Stimulated activated CD8-positive, alpha-beta memory T cell treated with anti-CD3 and anti-CD28 coated beads, Interleukin-4, amount 100 ng/mL, for 24 hours (primary cell): ENCODE data around the gene CALCR.
"Not testable (repeated sequence)": the region's sequence is repeated elsewhere in the genome, so short reads cannot be mapped to it uniquely, and the experiment has no call there.

Experiments
- DNase-seq: peaks from one replicate; pipeline ENCODE4 v3.0.0-alpha.2; 2020; ENCODE audit warnings: low read depth

The CALCR gene

GRCh38 chr7:93574646-93575554, at the start of gene CALCR:
Gene CALCR (minus strand): TSS chr7:93574724. CDS start chr7:93486981, 87,743 bp downstream.
- DNase-seq, result no peak

GRCh38 chr7:93623816-93624215, 49.3 kb upstream of the CALCR start:
- DNase-seq, result no peak

DNA sequence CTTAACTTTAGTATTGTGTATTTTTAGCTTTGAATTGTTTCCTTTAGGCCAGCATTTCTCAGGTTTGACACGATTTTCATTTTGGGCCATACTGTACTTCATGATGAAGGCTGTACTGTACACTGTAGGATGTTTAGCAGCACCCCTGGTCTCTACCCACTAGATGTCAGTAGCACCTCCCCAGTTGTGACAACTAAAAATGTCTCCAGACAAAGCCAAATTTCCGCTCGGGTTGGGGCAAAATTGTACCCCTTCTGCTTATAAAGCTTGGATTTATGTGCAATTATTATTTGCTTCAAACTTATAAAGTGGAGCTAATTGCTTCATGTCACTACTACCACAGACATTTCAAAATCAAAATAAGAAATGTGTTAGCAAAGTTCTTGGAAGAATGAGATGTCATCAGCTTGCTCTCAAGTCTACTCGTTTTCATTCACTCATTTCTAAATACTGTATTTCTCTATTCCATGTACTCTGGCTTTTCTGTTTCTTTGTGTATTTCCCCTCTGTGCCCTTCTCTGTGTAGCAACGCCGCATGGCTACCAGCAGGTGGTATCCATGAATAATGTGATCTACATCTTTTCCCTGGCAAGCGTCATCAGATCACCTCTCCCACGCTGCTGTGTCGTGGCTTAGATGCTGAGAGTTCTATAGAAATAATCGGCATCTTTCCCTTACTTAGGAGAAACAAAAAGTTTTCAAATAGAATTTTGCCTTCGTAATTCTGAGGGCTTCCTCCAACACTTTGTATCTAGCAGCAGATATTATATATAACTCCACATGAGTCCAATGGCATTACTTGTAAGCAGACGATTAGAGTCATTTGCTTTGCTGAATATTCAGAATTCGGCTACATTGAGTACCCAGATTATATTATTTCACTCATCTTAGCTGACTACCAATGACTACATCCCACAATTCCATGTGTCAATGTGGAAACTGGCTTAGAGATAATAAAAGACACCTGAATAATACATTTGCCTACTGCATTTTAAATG, 47.8 kb upstream of the CALCR start:
- DNase-seq, result no peak

GRCh38 chr7:93620864-93621263, 46.3 kb upstream of the CALCR start:
- DNase-seq, result no peak

GRCh38 chr7:93620057-93620456, 45.5 kb upstream of the CALCR start:
- no peak for DNase-seq

GRCh38 chr7:93601363-93601762, 26.8 kb upstream of the CALCR start:
- DNase-seq, result no peak

GRCh38 chr7:93594250-93594649, 19.7 kb upstream of the CALCR start:
- no peak for DNase-seq

DNA sequence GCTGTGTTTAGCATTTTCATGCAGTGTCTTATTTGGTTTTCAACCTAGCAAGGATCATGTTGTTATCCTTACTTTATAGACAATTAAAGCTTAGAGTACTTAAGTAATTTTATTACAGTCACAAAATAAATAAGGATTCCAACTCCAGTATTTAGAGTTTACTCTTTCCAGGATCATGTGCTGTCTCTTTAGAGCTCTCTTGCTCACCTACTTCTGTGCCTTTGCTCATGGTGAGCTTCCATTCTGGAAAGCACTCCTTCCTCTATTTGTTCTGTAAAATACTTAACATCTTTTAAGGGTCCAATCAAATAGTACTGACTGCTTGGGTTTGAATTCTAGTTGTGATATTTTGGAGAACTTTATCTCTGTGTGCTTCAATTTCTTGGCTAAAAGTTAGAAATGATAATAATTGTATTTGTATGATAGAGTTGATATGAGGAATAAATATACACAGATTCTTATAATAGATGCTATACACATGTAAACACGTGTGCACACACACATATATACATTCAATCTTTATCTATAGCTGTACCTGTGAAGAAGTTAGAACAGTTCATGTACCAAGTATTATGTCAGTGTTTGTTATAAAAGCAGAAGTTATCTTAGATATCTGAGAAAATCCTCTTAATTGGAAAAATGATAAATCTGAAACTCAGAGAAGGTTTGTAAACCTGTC, 18.2 kb upstream of the CALCR start:
- no peak for DNase-seq

DNA sequence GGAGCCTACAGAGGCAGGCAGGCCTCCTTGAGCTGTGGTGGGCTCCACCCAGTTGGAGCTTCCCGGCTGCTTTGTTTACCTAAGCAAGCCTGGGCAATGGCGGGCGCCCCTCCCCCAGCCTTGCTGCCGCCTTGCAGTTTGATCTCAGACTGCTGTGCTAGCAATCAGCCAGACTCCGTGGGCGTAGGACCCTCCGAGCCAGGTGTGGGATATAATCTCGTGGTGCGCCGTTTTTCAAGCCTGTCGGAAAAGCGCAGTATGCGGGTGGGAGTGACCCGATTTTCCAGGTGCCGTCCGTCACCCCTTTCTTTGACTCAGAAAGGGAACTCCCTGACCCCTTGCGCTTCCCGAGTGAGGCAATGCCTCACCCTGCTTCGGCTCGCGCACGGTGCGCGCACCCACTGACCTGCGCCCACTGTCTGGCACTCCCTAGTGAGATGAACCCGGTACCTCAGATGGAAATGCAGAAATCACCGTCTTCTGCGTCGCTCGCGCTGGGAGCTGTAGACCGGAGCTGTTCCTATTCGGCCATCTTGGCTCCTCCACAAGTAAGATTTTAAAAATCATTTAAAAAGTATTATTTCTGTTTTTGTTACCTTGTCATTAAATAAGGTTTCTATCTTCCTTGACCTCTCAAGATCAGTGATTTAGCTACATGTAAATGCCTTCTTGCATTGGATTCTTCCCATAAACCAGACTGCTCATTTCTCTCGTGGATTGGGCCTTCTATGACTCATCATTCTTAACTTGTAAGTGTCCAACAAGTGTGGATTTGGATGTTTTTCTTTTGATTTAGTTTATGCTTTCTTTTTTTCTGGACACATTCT, 16.9 kb upstream of the CALCR start:
- DNase-seq, result not testable (repeated sequence)

DNA sequence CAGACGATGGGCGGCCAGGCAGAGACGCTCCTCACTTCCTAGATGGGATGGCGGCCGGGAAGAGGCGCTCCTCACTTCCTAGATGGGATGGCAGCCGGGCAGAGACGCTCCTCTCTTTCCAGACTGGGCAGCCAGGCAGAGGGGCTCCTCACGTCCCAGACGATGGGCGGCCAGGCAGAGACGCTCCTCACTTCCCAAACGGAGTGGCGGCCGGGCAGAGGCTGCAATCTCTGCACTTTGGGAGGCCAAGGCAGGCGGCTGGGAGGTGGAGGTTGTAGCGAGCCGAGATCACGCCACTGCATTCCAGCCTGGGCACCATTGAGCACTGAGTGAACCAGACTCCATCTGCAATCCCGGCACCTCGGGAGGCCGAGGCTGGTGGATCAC, 11.9 kb upstream of the CALCR start:
- DNase-seq, result not testable (repeated sequence)

GRCh38 chr7:93585694-93586478, 11.4 kb upstream of the CALCR start:
- DNase-seq, result not testable (repeated sequence)

- DNase-seq, result no peak
These were observed 4.9 kb upstream of the CALCR start for GRCh38 chr7:93579431-93579830.

GRCh38 chr7:93578762-93579161, 4.2 kb upstream of the CALCR start:
- no peak for DNase-seq

- no peak for DNase-seq
These were observed 1.3 kb upstream of the CALCR start for GRCh38 chr7:93575555-93576399.

- no peak for DNase-seq
These were observed 267 bp downstream of the CALCR start for GRCh38 chr7:93574269-93574645.

- DNase-seq, result no peak
These were observed 5.3 kb downstream of the CALCR start for GRCh38 chr7:93569189-93569588.

GRCh38 chr7:93566876-93567275, 7.6 kb downstream of the CALCR start:
- no peak for DNase-seq

DNA sequence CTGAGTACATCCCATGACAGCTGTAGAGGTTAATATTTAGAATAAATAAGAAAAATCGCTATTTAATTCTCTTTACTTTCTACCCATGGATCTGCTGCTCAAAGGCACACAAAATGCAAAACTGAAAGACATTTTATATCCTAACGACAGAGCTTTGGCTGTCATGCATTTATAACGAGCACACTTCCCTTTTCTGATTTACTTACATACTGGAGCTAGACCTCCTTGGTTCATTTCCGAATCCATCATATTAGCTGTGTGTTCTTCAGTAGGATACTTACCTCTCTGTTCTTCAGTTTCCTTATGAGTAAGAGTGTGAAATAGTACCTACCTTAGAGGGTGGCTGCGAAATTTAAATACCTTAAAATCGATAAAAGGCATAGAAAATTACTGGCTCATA, 10.9 kb downstream of the CALCR start:
- no peak for DNase-seq

DNA sequence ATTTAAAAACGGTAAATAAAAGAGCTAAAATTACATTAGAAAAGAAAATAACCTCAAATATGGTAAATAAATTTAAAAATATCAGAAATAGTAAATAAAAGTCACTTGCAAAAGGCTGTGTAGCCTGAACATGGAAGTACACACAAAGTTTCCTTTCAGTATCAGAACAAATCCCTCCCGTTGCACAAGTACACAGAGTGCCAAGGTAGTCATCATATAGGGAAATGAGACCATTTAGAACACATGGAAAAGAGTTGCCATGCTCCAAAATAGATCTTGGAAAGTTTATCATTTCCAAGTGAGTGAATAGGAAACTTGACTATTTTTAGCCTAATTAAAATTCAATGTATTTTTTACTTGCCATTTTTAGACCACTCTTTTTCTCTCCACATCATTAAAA, 11.6 kb downstream of the CALCR start:
- DNase-seq, result no peak

GRCh38 chr7:93562106-93562505, 12.4 kb downstream of the CALCR start:
- no peak for DNase-seq
